HG02588 (cell line): ENCODE results near the gene EXOC3.

ENCODE experiments used
- ATAC-seq: cut with Tn5 transposase; IDR thresholded peaks from one replicate; pipeline ENCODE4 v1.9.1; 2021; ENCODE audit warnings: mild to moderate bottlenecking, moderate library complexity; ENCODE audit not compliant: unreplicated experiment

The EXOC3 gene

GRCh38 chr5:437281-437771 lies 5.7 kb upstream of the EXOC3 start:
- ATAC-seq = no peak

GRCh38 chr5:438481-438981 lies 4.4 kb upstream of the EXOC3 start:
- no peak for ATAC-seq

- no peak for ATAC-seq
Observed at GRCh38 chr5:439181-439580, 3.8 kb upstream of the EXOC3 start.

- no peak for ATAC-seq
Observed at GRCh38 chr5:439636-440035, 3.3 kb upstream of the EXOC3 start.

GRCh38 chr5:440401-441201 lies 2.4 kb upstream of the EXOC3 start:
- ATAC-seq = no peak

GRCh38 chr5:441996-442334 lies 1.0 kb upstream of the EXOC3 start:
- ATAC-seq = no peak

GRCh38 chr5:443239-444151 lies 519 bp downstream of the EXOC3 start:
- peak; percentile 8 for ATAC-seq

GRCh38 chr5:444226-444625 lies 1.2 kb downstream of the EXOC3 start:
- ATAC-seq = no peak

GRCh38 chr5:445591-445990 lies 2.6 kb downstream of the EXOC3 start:
- no peak for ATAC-seq

- no peak for ATAC-seq
Observed at GRCh38 chr5:446066-446882, 3.3 kb downstream of the EXOC3 start.

- ATAC-seq = no peak
Observed at GRCh38 chr5:446883-447263, 3.9 kb downstream of the EXOC3 start.

- no peak for ATAC-seq
Observed at GRCh38 chr5:447501-447900, 4.5 kb downstream of the EXOC3 start.

- no peak for ATAC-seq
Observed at GRCh38 chr5:448061-448765, 5.2 kb downstream of the EXOC3 start.

- no peak for ATAC-seq
Observed at GRCh38 chr5:448766-449090, 5.8 kb downstream of the EXOC3 start.

- ATAC-seq = no peak
Observed at GRCh38 chr5:449151-449550, 6.2 kb downstream of the EXOC3 start.

- no peak for ATAC-seq
Observed at GRCh38 chr5:451587-452458, 8.8 kb downstream of the EXOC3 start.

GRCh38 chr5:452978-453710 lies 10.2 kb downstream of the EXOC3 start:
- ATAC-seq = no peak

GRCh38 chr5:453725-454481 lies 10.9 kb downstream of the EXOC3 start:
- ATAC-seq = no peak
